Renal cortical epithelial cell (primary cell): ENCODE data around the gene TCP11. TPM values are rescaled to one million over a fixed set of nuclear protein-coding genes. Genes with fewer than 3 reads are reported as not detected.

ENCODE experiments used
- total RNA-seq: library from RNA; depleted of rRNA; stranded (reverse); fragments of >200 nt; gene quantifications from 2 replicates; pipeline ENCODE4 v1.2.3, GENCODE V29; 2014

Gene TCP11
- total RNA-seq, 1 donor from 2014 or later: 0.60 TPM

Other genes with a start within 250 kb of the TCP11 start
- gene SCUBE3, start 72.6 kb upstream of the TCP11 start, total RNA-seq: 0.15 and 0.17 TPM in 2 replicates
- gene ZNF76, start 118.4 kb upstream of the TCP11 start, total RNA-seq: 15.6 and 23.0 TPM in 2 replicates
- 0.99 and 2.6 TPM in 2 replicates for gene DEF6, start 156.5 kb upstream of the TCP11 start, total RNA-seq
- gene PPARD, start 201.2 kb upstream of the TCP11 start, total RNA-seq: 6.8 and 14.3 TPM in 2 replicates